ELR (cell line): ENCODE measurements around the gene ZDHHC3.

Source experiments
- DNase-seq: peaks from one replicate; pipeline ENCODE4 v3.0.0-alpha.2; 2015; ENCODE audit warnings: low read depth

ZDHHC3 gene

GRCh38 chr3:44976002-44976815 lies at the start of gene ZDHHC3, which contains the start of gene EXOSC7:
TSS of gene ZDHHC3 (minus strand) at chr3:44976174. CDS start at chr3:44959436, 16,738 bp downstream.
TSS of gene EXOSC7 (plus strand) at chr3:44976244. CDS start at chr3:44976278, 34 bp downstream.
- DNase-seq: peak; percentile 88

GRCh38 chr3:45024542-45025255 lies 48.7 kb upstream of the ZDHHC3 start:
- no peak for DNase-seq

- DNase-seq: no peak
These were observed 47.7 kb upstream of the ZDHHC3 start for GRCh38 chr3:45023675-45024074.

- no peak for DNase-seq
These were observed 45.7 kb upstream of the ZDHHC3 start for GRCh38 chr3:45021524-45022297.

GRCh38 chr3:45020534-45020933 lies 44.6 kb upstream of the ZDHHC3 start:
- no peak for DNase-seq

GRCh38 chr3:45017821-45018220 lies 41.8 kb upstream of the ZDHHC3 start:
- no peak for DNase-seq

GRCh38 chr3:45016916-45017315 lies 40.9 kb upstream of the ZDHHC3 start:
- no peak for DNase-seq

GRCh38 chr3:45012577-45012976 lies 36.6 kb upstream of the ZDHHC3 start:
- no peak for DNase-seq

- peak; percentile 79 for DNase-seq
These were observed 36.0 kb upstream of the ZDHHC3 start for GRCh38 chr3:45011756-45012508.

GRCh38 chr3:45010811-45011333 lies 34.9 kb upstream of the ZDHHC3 start:
- peak; percentile 85 for DNase-seq

- DNase-seq: no peak
These were observed 33.9 kb upstream of the ZDHHC3 start for GRCh38 chr3:45009868-45010267.

- DNase-seq: peak; percentile 36
These were observed 32.1 kb upstream of the ZDHHC3 start for GRCh38 chr3:45008117-45008516.

GRCh38 chr3:45007091-45007490 lies 31.1 kb upstream of the ZDHHC3 start:
- DNase-seq: no peak

GRCh38 chr3:45003859-45004258 lies 27.9 kb upstream of the ZDHHC3 start:
- no peak for DNase-seq

GRCh38 chr3:45003406-45003805 lies 27.4 kb upstream of the ZDHHC3 start:
- DNase-seq: no peak

GRCh38 chr3:45002720-45003119 lies 26.7 kb upstream of the ZDHHC3 start:
- DNase-seq: no peak

- DNase-seq: no peak
These were observed 26.2 kb upstream of the ZDHHC3 start for GRCh38 chr3:45002139-45002660.

- no peak for DNase-seq
These were observed 25.8 kb upstream of the ZDHHC3 start for GRCh38 chr3:45001738-45002137.

- DNase-seq: no peak
These were observed 24.8 kb upstream of the ZDHHC3 start for GRCh38 chr3:45000823-45001222.

GRCh38 chr3:44999782-45000181 lies 23.8 kb upstream of the ZDHHC3 start:
- no peak for DNase-seq

GRCh38 chr3:44996556-44996969 lies 20.6 kb upstream of the ZDHHC3 start:
- DNase-seq: no peak
